ENCODE data around the gene SIPA1L2. TPM values are rescaled to one million over a fixed set of nuclear protein-coding genes. Genes with fewer than 3 reads are reported as not detected.

The SIPA1L2 gene
- total RNA-seq = 10 to 100 TPM; 18.4 to 67.7 (median 34.6) TPM
- polyA plus RNA-seq = 1 to 10 TPM; 1.1 to 5.3 (median 2.3) TPM
- long read RNA-seq, donor 1, transcript SIPA1L2-205 (2 exons, 507 nt) = major isoform, 8 of 14 reads
- long read RNA-seq, donor 1, partial matches to known transcripts = 6 of 14 reads
- long read RNA-seq, donor 1, other reads (novel, unspliced or antisense) = 0 of 14 reads
- long read RNA-seq, donor 2 = 0 reads

GRCh38 chr1:232630047-232630893, at the start of gene SIPA1L2:
Gene SIPA1L2, minus strand, starts transcription at chr1:232630133. Its CDS starts 114,794 bp downstream, at chr1:232515339.
- peak; percentile 97 for DNase-seq
- Histone ChIP-seq H3K27me3 (replicated peaks in 1 of 7) (peaks cover 0 to 54% (median 10%) of the 10 kb centered on the region in 7 donors), H3K4me3 (peak within 1 kb of the TSS; percentile 65 to 90 (median 79)), H3K27ac (peak within 1 kb of the TSS; percentile 32 to 87 (median 84)), H3K9me3 (no peaks in the 10 kb centered on the region), H3K4me1 (peaks cover 5 to 73% (median 34%) of the 10 kb centered on the region in 6 donors), H3K36me3 (no peaks in the 10 kb centered on the region)
- intact Hi-C loops (cut with DNase I; ENCODE audit: low total_unique reads) = loop anchor here (10.0 kb wide), 2 partner anchors 325 to 545 kb away; partner anchors contain the start of gene NTPCR
- 0 to 1% (median 0%) methylated on average over 47 to 98 of the region's 98 CpGs for WGBS, 5 donors
- peak; percentile 43 to 79 (median 72) for TF ChIP-seq POLR2AphosphoS5 (IDR thresholded peaks at IDR 0.05)
- no peak for TF ChIP-seq POLR2A (IDR thresholded peaks at IDR 0.05)
- TF ChIP-seq CTCF (IDR thresholded peaks at IDR 0.05 in 8 of 11, conservative IDR thresholded peaks at IDR 0.05 in 3 of 11) = peak in 7 of 11 experiments; percentile 37 to 56 (median 41)

- no peaks in the 10 kb centered on the region for H3K9me3 ChIP-seq
- DNase-seq = no peak
- H3K36me3 ChIP-seq = no peaks in the 10 kb centered on the region
- H3K4me3 ChIP-seq = no peak overlapping the region
- H3K4me1 ChIP-seq = no peaks in the 10 kb centered on the region
- WGBS, 5 donors = 67 to 90% (median 81%) methylated on average over 9 of the region's 9 CpGs
- H3K27me3 ChIP-seq (replicated peaks in 1 of 7) = peaks cover 0 to 2% (median 0%) of the 10 kb centered on the region in 7 donors
- intact Hi-C loops (cut with DNase I; ENCODE audit: low total_unique reads) = no loop called here
- H3K27ac ChIP-seq = no peak overlapping the region
- TF ChIP-seq POLR2AphosphoS5 (IDR thresholded peaks at IDR 0.05) (no peak), POLR2A (IDR thresholded peaks at IDR 0.05) (no peak), CTCF (IDR thresholded peaks at IDR 0.05 in 8 of 11, conservative IDR thresholded peaks at IDR 0.05 in 3 of 11) (no peak)
These were observed 48.4 kb upstream of the SIPA1L2 start for GRCh38 chr1:232678185-232678886.

- no peak for TF ChIP-seq POLR2AphosphoS5 (IDR thresholded peaks at IDR 0.05)
- TF ChIP-seq POLR2A (IDR thresholded peaks at IDR 0.05) = no peak
- no peak for TF ChIP-seq CTCF (IDR thresholded peaks at IDR 0.05 in 8 of 11, conservative IDR thresholded peaks at IDR 0.05 in 3 of 11)
- Histone ChIP-seq H3K36me3 (no peaks in the 10 kb centered on the region), H3K27me3 (replicated peaks in 1 of 7) (peaks cover 0 to 7% (median 0%) of the 10 kb centered on the region in 7 donors), H3K27ac (no peak overlapping the region), H3K4me3 (no peak overlapping the region), H3K9me3 (no peaks in the 10 kb centered on the region), H3K4me1 (no peaks in the 10 kb centered on the region)
- intact Hi-C loops (cut with DNase I; ENCODE audit: low total_unique reads) = no loop called here
- 82 to 91% (median 85%) methylated on average over 2 of the region's 2 CpGs for WGBS, 5 donors
- DNase-seq = no peak
These were observed 46.4 kb upstream of the SIPA1L2 start for GRCh38 chr1:232676307-232676706.

All from spleen (tissue), 13 donors.